ENCODE data around the gene NR2F6.

Gene NR2F6

DNA sequence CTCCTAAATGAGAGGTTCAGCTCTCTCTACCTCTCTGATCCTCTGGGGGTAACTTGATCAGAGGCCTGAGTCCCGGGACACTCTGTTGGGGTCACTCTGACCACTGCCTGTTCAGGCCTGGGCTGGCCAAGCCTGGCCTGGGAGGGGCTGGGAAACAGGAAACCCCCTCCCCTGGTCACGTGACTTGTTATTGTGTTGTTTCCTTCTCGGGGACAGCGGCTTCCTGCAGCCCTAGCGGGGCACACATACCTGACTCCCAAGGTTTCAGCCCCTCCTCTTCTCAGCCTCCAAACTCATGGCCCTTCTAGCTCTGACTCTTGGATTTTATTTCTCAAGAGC is 18.9 kb upstream of the NR2F6 start, which contains the start of gene USHBP1:
Gene USHBP1 (minus strand): TSS at position 105 of the 339 bp plus-strand sequence. CDS start 446 bp downstream, outside the sequence.
- in situ Hi-C loops (cut with HindIII; ENCODE audit: low sequenced_read_pairs), result no loop called here

DNA sequence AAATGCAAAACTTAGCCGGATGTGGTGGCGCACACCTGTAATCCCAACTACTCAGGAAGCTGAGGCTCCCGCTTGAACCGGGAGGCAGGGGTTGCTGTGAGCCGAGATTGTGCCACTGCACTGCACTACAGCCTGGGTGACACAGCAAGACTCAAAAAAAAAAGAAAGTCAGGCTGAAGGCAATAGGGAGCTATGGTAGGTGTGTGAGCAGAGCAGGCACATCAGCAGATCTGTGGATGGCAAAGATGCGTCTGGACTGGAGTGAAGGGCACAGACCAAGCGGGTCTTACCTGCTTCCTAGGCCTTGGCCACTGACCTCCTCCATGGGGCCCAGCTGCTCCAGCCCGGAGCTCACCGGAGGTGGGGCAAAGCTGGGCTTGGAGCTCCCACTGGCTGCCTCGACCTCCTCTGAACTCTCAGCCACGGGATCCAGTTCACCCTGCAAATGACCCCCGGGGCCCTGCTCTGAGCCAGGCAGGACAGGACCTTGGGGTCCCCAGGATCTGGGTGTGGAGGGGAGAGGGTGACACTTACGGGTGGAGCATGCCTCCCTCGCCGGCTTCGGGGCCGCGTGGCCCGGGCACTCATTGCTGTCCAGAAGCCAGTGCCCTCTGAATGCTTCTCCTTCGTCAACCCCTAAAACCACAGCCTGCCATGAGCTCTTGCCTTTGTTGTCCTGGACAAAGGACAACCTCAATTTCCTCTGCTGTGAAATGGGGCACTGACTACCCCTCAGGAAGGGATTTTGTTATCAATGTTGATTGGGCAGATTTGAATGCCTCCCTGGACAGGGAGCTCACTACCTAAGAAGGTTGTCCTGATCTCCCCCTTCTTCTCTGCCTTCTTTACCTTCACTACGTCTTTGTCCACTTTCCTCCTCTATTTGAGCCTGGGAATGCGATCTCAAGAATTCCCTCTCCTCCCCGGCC is 18.3 kb upstream of the NR2F6 start:
- in situ Hi-C loops (cut with HindIII; ENCODE audit: low sequenced_read_pairs), result no loop called here

DNA sequence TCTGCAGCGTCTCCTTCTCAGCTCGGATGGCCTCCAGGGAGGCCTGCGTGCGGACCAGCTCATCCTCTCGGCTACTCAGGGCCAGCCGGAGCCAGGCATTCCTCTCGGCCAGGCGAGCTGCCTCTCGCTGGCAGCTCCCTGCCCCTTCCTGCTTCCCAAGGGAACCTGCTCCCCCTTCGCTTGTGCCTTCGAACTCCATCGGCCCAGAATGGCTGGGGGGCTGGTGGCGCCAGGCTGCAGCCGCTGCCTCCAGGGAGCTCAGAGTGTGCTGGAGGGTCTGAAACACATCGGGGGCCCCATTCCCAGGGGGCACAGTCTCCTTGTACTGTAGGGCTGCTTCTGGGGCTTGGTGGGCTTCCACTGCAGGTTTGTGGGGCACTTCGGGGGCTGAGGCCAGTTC is 16.8 kb upstream of the NR2F6 start:
- in situ Hi-C loops (cut with HindIII; ENCODE audit: low sequenced_read_pairs), result no loop called here

DNA sequence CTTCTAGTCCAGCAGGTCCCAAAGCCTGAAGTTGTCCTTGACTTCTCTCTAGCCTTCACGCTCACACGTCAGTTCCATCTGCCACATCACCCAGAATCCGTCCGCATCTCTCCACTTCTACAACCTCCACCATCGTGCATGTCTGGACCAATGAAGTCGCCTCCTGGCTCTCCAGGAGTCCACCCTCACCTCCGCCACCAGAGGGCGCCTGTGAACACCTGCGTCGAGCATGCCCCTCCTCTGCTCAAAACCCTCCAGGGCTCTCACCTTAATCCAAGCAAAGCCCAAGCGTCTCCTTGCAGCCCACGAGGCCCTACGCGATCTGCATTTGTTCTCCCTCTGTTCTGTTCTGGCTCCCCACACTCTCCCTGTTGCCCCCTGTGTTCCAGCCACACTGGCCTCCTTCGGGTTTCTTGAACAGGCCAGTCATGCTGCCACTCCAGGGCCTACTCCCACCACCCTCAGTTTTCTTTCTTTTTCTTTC is 15.2 kb upstream of the NR2F6 start:
- in situ Hi-C loops (cut with HindIII; ENCODE audit: low sequenced_read_pairs), result no loop called here

DNA sequence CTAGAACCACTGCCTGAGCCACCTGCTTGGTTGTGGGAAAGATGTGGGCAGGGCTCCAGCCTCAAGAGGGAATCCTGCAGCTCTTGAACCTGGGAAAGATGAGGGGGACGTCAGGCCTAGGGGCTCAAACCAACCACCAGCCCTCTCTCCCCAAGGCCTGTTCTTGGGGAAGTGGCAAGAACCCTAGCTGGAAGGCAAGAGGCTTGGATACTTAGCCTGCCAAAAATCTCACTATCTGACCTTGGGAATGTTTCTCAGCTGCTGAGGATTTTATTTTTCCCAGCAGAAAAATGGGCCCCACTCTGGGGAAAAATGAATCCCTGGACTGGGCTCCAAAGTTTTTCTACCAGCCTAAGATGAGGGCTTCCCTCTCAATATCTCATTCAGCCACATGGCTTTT is 14.2 kb upstream of the NR2F6 start:
- in situ Hi-C loops (cut with HindIII; ENCODE audit: low sequenced_read_pairs), result no loop called here

DNA sequence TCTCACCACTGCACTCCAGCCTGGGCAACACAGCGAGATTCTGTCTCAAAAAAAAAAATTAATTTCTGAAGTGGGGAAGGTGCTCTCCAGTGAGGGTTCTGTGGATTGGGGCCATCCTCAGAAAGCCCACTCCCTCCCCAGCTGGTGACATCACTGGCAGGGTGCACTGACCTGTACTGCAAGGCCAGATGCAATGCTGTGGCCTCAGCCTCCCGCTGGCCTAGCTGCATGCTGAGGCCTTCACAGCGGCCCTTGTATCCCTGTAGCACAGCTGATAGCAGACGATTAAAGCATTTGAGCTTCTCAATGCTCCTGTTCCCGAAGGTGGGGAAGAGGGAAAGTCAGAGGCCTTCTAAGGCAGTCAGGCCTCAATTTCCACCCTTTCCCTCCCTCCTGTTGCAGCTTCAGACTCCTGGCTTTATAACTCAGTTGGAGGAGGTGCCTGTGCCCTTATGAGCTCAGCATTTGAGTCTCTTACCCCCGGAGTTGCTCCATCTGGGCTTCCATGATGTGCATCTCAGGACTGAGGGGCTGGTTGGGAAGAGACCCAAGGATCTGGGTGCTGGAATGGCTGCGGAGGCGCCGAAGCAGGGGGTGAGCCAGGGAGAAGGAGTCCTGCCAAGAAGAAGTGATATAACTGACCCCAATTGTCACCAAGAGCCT is 13.5 kb upstream of the NR2F6 start:
- in situ Hi-C loops (cut with HindIII; ENCODE audit: low sequenced_read_pairs), result no loop called here

DNA sequence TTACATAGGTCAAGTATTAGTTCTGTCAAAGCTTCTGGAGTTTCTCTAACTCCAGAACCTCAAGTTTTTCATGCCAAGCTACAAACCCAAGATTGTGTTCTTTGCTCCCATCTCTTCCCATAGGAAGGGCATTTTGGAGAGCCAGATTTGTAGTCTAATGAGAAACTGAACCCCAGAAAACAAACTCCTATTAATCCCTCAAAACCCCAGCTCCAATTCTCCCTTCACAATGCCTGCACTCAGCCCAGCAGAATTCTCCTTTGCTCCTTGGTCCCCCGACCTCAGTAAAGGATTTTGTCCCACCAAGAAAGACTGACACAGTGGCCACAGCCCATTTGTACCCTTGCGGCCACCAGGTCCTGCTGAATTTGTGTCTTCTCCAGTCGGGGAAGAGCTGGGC is 10.4 kb upstream of the NR2F6 start:
- in situ Hi-C loops (cut with HindIII; ENCODE audit: low sequenced_read_pairs), result no loop called here

DNA sequence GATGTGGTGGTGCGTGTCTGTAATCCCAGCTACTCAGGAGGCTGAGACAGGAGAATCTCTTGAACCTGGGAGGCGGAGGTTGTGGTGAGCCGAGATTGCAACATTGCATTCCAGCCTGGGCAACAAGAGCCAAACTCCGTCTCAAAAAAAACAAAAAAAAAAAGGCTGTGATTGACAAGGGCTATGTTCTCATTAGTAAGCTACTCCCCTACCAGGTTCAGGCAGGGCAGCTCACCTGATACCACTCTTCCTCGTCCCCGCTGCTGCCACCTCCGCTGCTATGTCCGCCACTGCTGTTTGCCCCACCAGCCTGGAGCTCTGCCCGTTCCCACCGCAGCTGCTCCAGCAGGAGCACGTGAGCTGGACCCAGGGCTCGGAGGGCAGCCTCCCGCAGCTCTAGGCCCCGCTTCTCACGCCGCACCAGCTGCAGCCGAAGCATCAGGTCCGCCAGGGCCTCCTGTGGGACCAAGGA is 9.5 kb upstream of the NR2F6 start:
- in situ Hi-C loops (cut with HindIII; ENCODE audit: low sequenced_read_pairs), result no loop called here

DNA sequence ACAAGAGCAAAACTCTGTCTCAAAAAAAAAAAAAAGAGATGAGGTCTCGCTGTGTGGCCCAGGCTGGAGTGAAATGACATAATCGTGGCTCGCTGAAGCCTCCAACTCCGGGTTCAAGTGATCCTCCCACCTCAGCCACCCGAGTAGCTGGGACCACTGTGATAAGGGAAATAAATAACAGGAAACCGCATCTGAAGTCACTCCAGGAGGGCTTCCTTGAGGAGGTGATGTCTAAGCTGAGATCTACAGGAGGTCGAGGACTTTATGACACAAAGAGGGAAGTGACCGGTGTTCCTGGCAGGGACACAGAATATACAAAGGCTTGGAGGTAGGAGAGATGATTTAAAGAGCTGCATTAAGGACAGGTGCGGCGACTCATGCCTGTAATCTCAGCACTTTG is 8.9 kb upstream of the NR2F6 start:
- in situ Hi-C loops (cut with HindIII; ENCODE audit: low sequenced_read_pairs), result no loop called here

DNA sequence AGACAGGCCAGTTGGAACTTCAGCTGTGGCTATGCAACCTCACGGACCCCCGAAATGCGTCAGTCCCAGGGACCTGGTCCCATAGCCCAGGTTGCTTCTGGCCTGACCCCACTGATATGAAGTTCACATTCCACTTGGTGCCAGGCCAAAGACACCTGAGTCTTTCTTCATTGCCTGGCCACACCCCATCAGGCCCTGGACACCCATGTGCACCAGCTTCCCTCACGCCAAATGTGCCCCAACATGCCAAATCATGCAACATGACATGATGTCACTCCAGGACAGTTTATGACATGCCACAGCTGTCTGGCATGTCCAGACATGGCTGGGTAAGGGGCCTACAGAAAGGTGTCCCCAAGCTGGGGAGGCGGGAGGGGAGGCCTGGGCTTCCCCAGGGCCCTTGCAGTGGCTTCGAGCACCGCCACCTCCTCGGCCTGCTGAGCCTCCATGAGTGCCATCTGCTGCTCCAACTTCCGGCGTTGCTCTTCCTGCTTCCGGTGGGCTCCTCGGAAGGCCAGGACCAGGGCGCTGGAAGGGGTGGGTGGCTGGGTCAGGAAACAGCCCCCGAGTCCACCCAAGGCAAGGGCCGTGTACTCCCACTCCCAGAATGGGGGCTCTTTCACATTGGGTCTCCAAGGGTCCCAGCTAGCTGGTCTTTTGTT is 4.3 kb upstream of the NR2F6 start:
- in situ Hi-C loops (cut with HindIII; ENCODE audit: low sequenced_read_pairs), result no loop called here

DNA sequence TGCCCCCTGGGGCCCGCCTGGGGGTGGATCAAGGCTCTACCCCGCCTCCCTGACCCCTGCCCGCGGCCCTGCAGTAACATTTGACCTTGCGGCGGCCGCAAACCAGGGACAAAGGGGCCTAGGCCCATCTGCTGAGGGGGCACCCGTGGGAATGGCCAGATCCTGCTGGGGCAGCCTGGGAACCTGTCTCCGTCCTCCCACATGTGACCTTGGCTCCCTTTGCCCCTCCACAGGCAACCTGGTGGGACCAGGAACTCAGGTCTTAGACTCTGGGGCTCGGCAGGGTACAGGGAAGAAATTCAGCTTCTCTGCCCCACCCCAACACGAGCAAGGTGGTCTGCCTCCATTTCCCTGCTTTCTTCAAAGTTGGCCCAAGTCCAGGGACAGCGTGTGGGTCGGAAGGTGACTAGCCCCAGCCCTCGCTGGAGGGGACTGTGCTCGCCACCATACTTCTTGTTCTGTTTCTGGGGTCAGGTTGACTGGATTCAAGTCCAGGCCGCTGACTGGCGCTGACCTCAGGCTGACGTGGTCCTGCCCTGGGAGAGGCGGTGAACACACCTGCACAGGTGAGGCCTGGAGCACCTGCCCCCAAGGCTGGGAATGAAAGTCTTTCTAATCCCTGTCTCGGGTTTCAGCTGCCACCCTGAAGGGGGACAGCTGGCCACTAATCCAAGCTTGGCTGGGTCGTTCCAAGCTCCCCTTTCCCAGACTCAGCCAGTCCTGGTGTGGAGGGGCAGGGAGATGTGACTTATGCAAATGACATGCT is 2.5 kb upstream of the NR2F6 start:
- in situ Hi-C loops (cut with HindIII; ENCODE audit: low sequenced_read_pairs), result no loop called here

DNA sequence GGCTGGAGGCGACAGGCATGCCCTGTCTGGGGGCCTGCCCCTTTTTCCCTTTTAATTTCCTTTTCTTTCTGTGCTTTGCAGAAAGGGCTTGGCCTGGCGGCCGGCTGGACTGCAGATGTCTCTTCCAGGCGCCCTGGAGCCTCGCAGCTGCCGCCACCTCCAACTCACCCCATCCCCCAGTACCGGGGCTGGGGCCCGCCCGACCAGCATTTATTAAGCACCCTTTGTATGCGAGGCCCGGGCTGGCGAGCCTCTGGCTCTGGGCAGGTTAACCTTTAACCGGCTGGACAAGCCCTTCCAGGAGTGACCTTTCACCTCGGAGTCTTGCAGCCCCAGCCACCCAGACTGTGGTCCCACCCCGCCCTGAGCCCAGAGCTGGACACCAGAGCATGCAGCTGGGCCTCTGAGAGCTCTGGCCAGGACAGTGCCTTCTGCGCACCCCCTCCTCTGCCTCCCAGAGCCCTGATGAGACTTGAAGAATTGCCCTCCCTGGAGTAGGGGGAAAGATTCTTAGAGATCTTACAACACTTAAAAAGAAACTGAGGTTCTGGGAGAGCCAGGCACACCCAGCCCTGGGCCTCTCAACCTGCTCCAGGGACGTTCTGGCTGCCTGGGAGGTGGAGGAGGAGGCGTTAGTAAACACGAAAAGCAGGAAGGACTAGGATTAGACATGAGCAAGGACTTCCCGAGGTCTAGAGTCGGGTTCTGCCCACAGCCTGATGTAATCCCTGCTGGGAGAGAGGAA is 1.1 kb upstream of the NR2F6 start:
- in situ Hi-C loops (cut with HindIII; ENCODE audit: low sequenced_read_pairs), result no loop called here

DNA sequence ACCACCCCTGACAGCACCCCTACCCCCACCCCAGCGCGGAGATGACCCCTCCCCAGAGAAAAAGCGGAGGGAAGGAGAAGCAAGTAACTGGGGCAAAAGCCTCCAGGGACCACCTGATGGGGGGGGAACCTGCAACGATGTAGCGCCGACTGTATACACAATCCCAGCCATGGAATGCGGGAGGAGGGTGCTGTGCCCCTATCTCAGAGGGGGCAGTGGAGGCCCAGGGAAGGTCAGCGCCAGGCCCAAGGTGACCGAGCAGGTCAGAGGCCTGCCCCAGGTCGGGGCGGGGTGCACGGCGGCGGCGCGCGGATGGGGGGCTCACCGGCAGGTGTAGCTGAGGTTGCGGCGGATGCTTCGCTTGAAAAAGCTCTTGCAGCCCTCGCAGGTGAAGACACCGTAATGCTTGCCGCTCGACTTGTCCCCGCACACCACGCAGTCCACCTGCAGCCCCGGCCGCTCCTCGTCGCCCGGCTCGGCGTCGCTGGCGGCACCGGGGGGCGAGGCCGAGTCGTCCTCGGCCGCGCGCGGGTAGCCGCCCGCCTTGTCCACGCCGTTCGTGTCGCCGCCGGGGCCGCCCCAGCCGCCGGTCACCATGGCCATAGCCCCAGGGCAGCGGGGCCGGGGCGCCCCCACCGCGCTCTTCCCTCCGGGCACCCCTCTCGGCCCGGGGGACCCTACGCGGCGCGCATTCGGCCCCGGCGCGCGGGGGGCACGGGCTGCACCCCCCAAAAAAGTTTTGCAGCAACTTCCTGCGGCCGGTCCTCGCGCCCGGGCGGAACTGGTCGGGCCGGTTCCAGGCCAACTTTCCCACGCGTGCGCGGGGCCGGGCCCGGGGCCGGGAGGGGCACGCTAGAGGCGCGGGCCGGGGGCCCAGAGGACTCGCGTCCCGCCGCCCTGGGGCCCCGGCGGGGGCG is 843 bp downstream of the NR2F6 start:
- in situ Hi-C loops (cut with HindIII; ENCODE audit: low sequenced_read_pairs), result no loop called here

DNA sequence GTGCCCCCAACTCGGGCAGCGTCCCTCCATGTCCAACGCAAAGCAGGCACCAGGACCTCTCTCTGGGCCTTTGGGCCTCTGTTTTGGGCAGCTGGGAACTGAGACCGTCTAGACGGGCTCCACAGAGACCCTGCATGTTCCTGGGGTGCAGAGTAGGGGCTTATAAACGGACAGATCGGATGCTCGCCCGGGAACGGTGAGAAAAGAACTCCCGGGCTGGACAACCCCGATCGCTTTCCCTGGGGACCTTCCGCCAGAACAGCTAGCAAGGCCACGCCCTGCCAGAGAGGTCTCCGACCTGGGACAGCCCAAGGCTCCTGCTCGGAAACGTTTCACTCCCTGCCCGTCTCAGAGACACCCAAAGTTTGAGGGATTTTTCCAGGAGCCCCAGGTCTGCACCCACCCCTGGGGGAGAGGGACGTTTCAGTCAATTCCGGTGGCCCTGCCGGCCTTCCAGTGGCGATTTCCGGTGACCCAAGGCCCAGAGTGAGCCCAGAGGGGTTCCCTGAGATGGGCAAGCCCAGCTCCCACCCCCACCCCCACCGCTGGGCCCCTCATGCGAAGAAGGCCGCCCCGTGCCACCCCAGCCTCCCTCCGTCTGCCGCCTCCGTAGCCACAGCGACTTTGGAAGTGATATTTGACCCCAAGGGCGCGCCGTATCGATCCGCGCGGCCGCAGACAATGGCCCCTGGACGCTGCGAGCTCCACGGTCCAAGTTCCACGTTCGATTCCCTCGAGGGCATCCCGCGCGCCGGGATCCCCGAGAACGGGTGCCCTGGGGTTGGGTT is 1.7 kb downstream of the NR2F6 start:
- in situ Hi-C loops (cut with HindIII; ENCODE audit: low sequenced_read_pairs), result no loop called here

DNA sequence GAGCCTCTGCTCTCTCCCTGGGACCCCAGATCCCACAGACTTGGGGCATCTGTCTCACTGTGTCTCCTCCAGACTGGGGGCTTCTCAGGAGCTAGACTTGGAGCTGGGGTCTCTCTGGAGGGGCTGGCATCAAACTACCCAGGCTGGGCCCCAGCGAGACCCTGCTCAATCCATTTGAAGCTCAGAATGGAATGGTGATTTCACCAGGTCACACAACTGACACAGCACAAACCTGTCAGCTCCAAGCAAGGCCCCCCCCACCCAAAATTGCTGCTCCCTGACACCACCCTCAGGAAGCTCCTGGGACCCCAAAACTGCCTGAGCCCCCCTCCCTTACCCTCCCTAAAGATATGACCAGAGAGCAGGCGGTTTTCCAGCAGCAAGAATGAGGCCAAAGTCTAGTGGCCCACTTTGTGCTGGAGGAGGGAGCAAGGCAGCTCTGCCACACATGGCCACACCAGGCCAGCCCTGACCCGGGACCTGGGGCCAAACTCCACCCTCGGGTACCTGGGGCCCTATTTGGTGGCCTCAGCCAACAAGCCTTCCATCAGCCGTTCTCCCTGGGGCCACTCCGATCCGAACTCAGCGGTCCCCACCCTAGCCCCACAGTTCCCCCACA is 2.4 kb downstream of the NR2F6 start:
- in situ Hi-C loops (cut with HindIII; ENCODE audit: low sequenced_read_pairs), result no loop called here

DNA sequence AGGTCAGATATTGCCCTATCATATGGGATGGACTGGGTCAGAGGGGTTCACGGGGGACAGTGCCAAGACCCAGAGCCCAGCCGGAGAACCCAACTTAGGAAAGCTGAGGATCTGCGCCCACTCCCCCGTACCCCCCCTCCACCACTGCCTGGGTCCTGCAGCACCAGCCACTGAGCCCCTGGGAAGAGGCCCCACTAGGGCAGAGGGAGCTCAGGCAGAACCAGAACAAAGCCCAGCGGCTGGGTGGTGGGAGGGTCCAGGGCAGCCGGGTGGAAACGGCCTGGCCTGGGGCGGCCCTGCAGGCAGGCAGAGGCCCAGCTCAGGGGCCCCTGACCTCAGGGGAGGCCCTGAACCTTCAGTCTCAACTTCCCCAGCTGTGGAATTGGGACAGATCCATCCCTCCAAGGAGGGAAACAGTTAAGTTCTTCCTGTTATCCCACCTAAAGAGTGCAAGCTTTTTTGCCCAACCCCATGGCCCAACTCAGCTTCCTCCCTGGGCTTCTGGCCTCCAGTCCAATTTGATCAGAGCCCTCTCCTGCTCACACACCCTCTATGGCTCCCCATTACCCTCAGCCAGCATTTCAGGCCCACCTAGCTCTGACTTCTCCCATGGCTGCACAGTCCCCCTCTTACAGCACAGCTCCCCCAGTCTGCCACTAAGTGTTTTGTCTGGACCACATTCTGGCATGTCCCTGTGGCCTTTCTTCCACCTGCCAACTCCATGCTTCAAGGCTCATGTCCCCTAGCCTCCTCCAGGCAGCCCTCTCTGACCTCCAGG is 3.1 kb downstream of the NR2F6 start:
- in situ Hi-C loops (cut with HindIII; ENCODE audit: low sequenced_read_pairs), result no loop called here

DNA sequence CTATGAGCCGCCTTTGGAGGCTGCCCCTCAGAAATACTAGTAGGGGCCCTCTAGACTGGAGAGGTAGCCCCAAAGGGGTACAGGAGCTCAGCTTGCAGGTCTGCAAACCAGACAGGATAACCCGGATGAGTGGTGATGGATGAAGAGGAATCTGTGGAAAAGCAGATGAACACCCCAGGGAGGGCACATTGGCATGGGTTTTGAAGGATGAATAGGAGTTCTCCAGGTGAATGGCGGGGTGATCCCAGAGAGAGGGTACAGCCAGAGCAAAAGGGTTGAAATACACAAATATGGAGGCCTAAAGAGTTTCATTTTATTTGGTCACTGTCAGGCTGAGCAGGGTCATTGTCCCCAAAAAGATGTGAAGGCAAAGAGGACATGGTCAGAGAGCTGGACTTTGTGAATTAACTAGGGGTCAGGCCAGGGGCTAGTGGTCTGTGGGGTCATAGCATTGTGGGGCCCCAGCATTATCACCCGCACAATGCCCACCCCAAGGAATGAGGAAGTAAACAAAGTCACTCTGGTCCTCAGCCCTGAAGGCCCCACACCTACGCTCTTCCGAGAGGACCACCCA is 4.8 kb downstream of the NR2F6 start:
- in situ Hi-C loops (cut with HindIII; ENCODE audit: low sequenced_read_pairs), result no loop called here

Measured in DLD1 (cell line).